Cardiac septum (tissue), 1 donor: ENCODE results near the gene ADAMTS15. TPM values are rescaled to one million over a fixed set of nuclear protein-coding genes. Genes with fewer than 3 reads are reported as not detected.

ENCODE experiments used
- DNase-seq: peaks from one replicate; pipeline ENCODE4 v3.0.0-alpha.2; 2020; ENCODE audit warnings: low spot score
- intact Hi-C: fragments of 100-400 bp; cut with DNase I; formaldehyde crosslinking; loops from one replicate; pipeline ENCODE4 v1.14.0; 2022
- total RNA-seq: library from RNA; stranded (reverse); fragmentation: NEBNext Ultra II Directional; extraction: Animal tissue kit (Norgen Biotek cat#: 25700); gene quantifications from one replicate; pipeline ENCODE4 v1.2.1, GENCODE V29; 2021
- donor health status: DM: no; HTN: no; CAD: no.

ADAMTS15 gene
- total RNA-seq, 1 donor from 2014 or later, result 8.5 TPM

DNA sequence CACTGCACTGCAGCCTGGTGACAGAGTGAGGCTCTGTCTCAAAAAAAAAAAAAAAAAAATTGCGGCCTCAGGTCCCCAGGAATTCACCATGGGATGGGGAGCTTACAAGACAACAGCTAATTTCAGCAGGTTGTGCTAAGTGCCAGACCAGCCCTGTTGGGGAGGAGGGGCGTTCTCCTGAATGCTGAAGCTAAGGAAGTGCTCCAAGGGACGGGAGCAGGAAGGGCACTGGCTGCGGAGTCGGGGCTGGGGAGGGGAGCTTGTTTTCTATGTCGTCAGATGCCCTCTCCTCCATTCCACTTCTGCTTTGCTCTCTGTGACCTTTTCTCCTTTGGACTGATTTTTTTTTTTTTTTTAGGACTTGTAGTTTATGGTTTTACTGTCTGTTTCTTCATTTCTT lies 4.5 kb downstream of the ADAMTS15 start:
- intact Hi-C loops, result loop anchor here (5.0 kb wide), 1 partner anchor 374 kb away; no protein-coding TSS in a partner anchor

DNA sequence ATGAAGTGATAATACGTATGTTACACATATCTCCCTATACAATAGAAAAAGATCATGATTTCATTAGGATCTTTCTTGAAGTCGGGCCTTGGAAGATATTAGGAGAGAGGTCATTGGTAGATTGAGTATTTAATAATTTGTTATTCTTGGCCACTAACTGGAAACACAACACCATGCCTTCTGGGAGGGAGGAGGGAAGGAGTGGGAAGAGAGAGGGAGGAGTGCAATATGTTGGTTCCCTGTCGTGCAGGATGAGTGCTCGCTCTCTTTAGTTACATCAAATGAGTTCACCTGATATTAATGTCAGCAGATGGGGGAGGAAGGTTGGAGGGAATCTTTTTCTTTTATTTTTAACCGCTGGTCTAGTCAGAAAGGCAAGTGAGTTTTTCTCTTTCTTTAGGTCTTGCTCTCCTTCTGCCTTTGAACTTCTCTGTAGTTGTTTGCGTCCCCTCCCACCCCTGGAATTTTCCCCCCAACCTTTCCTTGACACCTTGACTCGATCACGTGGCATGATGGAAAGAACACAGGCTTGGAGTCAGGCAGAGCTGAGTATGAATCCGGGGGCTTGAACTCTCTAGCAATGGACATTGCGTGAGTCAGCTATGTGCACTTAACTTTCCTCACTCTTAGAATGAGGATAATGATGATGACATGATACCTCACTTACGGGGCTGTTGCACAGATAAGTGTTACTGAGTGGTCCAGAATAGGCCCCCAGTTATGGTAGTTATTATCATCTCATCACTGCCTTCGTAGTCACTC lies 6.2 kb downstream of the ADAMTS15 start:
- intact Hi-C loops, result loop anchor here (2.0 to 5.0 kb wide), 2 partner anchors 22 to 373 kb away; no protein-coding TSS in a partner anchor
- DNase-seq, result no peak

More for the DNA sequence above, 4.5 kb downstream of the ADAMTS15 start:
- no peak for DNase-seq

GRCh38 chr11:130455483-130456127 lies 7.2 kb downstream of the ADAMTS15 start:
- no peak for DNase-seq
- intact Hi-C loops, result loop anchor here (2.0 kb wide), 1 partner anchor 21 kb away; no protein-coding TSS in a partner anchor

- DNase-seq, result no peak
- intact Hi-C loops, result no loop called here
Measured at GRCh38 chr11:130456286-130456685, 7.8 kb downstream of the ADAMTS15 start.

DNA sequence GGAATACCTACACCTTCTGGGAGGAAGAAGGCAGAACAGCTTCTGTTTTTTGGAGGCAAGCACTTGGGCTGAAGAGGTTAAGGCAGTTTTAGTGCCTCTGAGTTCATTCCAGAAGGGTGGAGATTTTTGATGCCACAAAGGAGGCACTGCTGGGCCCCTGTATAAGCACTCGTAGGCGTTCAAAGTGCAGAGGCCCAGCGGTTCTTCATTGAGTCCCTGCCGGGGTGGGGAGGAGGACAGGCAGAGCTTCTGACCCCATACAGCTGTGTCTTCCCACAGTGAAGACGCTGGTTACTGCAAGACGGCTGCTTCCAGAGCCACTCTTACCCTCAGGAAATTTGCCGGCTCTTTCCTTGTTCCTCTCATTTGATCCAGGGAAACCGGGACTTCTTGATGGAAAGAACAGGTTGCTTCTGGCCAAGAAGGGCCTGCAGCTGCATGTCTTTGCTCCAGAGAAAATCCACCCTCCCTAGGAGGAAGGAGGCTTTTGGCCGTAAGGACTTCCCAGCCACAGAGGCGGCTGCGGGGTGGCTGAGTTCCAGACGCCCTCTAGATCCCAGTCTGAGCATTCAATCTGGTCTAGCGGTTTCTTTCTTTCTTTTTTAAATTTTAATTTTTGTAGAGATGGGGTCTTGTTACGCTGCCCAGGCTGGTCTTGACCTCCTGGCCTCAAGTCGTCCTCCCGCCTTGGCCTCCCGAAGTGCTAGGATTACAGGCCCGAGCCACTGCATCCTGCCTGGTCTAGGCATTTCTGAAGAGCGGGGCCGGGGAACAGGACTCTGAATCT lies 9.4 kb downstream of the ADAMTS15 start:
- no peak for DNase-seq
- intact Hi-C loops, result no loop called here

GRCh38 chr11:130458410-130458729 lies 9.9 kb downstream of the ADAMTS15 start:
- intact Hi-C loops, result no loop called here
- DNase-seq, result no peak

DNA sequence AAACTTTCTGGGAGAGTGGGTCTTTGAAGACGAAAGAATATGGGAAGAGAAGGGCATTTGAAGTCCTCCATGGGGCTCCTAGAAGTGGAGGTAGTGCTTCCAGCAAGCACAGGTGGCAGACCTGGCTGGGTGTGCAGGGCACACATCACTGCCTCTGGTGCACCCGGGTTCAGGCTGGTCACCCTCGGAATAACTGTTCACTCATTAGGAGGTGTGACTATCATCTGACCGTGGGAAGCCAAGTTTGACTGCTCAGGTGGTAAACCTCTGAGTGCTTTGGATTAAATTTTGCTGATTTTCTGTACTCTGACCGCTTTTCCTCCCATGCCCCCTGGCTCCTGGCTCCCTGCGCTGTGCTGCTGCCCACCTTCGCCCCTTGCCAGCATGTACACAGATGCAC lies 11.1 kb downstream of the ADAMTS15 start:
- no peak for DNase-seq
- intact Hi-C loops, result no loop called here

DNA sequence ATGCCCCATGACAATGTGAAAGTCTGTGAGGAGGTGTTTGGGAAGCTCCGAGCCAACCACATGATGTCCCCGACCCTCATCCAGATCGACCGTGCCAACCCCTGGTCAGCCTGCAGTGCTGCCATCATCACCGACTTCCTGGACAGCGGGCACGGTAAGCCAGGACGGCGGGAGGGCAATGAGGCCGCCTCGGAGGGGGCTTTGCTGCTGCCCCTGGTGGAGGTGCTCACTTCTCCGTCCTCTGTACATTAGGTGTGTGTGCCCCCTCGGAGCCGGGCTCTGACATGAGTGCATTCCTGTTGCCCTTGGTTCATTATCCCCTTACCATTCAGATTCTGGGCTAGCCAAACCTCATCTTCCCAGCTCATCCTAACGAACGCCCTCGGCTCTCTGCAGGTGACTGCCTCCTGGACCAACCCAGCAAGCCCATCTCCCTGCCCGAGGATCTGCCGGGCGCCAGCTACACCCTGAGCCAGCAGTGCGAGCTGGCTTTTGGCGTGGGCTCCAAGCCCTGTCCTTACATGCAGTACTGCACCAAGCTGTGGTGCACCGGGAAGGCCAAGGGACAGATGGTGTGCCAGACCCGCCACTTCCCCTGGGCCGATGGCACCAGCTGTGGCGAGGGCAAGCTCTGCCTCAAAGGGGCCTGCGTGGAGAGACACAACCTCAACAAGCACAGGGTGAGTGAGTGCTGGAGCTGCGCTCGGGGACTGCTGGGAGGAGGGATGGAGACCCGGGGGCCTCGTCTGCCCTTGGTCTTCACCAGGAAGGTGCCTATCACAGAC lies 13.8 kb downstream of the ADAMTS15 start:
- no peak for DNase-seq
- intact Hi-C loops, result no loop called here

GRCh38 chr11:130462931-130463330 lies 14.5 kb downstream of the ADAMTS15 start:
- no peak for DNase-seq

GRCh38 chr11:130464291-130464812 lies 15.9 kb downstream of the ADAMTS15 start:
- DNase-seq, result no peak
- intact Hi-C loops, result no loop called here

More at GRCh38 chr11:130462931-130463330, 14.5 kb downstream of the ADAMTS15 start:
- intact Hi-C loops, result no loop called here

DNA sequence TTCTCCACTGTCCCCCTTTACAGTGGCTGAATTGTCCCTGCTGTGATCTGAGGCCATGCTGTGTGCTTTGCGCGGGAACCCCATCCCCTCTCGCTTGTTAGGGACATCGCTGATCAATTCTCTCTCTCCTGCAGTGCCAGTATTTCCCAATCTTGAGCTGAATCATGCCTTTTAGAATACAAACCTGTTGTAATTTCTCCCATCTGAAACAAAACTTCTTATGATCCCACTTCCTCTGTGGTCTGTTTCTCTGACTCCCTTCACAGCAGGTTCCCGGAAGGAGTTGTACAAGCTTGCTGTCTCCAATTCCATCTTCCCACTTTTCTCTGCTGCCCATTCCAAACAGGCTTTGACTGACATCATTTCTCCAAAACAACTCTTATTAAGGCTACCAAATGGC lies 16.8 kb downstream of the ADAMTS15 start:
- DNase-seq, result no peak
- intact Hi-C loops, result no loop called here

DNA sequence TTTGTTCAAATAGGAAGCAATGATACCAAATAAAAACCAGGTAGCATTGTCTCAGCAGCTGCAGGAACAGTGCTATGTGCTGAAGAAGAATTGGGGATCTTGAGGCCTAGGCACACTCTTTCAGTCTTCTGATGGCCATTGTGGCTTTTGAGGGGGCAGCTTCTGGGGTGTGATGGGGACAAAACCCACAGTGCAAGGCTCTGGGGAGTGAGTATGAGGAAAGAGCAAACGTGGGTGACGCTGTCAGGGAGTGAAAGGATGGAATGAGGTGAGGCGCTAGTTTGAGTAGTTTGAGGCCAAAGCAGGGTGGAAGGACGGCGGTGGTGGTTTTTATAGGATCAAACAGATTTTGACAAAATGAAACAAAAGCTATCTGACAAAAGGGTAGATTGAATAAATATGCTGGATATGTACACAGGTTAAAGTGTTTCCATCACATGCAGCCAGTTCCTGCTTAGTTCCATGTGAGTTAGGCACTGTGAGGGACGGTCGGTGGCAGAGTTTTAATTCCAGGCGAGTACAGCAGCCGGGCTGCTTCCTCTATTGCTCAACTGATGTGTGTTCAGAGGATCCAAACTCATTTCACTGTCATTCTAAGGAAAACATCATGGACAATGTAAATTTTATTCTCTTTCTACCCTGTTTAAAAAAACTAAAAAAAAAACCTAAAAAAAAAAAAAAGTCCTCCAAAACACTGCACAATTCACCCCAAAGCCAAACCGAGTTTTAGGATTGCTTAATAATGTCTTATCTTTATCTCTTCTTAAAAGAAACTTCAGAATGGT lies 18.9 kb downstream of the ADAMTS15 start:
- DNase-seq, result no peak
- intact Hi-C loops, result no loop called here

DNA sequence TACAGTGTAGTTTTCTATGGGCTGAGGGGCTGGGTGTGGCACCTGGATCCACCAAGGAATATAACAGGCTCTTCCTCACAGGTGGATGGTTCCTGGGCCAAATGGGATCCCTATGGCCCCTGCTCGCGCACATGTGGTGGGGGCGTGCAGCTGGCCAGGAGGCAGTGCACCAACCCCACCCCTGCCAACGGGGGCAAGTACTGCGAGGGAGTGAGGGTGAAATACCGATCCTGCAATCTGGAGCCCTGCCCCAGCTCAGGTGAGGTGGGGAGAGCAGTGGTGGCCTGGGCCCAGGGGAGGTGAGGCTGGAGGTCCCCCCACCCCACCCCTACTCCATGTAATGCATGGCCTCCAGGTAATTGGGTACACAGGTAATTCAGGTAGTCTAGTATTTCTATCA lies 20.7 kb downstream of the ADAMTS15 start:
- DNase-seq, result no peak

GRCh38 chr11:130470832-130471706 lies 22.6 kb downstream of the ADAMTS15 start:
- intact Hi-C loops, result no loop called here
- DNase-seq, result no peak

More for the DNA sequence above, 20.7 kb downstream of the ADAMTS15 start:
- intact Hi-C loops, result no loop called here

- DNase-seq, result no peak
- intact Hi-C loops, result no loop called here
Measured at GRCh38 chr11:130471731-130472433, 23.4 kb downstream of the ADAMTS15 start.

DNA sequence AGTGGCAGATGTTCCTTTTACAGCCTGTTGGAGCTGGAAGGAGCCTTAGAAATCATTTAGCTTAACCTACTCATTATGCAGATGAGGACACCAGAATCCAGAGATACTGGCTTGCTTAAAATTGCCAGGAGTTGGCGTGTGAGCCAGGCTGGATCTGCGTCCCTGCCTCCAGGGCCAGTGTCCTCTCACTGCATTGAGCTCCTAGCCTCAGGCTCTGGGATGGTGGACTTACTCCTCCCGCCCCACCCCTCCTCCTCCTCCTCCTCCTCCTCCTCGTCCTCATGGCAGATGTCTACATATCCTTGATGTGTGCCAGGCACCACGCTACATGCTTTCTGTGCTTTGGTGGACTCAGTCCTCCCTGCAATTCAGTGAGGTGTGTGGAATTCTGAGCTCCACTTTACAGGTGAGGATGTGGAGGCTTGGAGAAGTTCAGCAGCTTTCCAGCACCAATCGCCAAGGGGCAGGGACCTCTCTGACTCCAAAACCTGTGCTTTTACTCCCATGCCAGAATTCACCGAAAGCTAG lies 24.1 kb downstream of the ADAMTS15 start:
- intact Hi-C loops, result no loop called here
- no peak for DNase-seq
